Fibroblast of upper back skin (primary cell): ENCODE data around the gene TNFRSF11A.

Experiments used
- DNase-seq: peaks from one replicate; pipeline ENCODE4 v3.0.0-alpha.2; 2013

Gene TNFRSF11A

DNA sequence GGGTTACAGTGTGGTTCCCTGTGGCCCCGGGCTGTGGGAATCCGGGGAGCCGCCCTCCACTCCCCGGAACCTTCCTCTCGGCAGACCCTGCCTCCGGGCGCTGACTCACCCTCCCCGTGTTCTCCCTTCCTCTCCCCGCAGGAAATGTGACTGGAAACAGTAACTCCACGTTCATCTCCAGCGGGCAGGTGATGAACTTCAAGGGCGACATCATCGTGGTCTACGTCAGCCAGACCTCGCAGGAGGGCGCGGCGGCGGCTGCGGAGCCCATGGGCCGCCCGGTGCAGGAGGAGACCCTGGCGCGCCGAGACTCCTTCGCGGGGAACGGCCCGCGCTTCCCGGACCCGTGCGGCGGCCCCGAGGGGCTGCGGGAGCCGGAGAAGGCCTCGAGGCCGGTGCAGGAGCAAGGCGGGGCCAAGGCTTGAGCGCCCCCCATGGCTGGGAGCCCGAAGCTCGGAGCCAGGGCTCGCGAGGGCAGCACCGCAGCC is 59.5 kb downstream of the TNFRSF11A start:
- no peak for DNase-seq

- DNase-seq: no peak
Measured at GRCh38 chr18:62386091-62386490, 61.0 kb downstream of the TNFRSF11A start.

DNA sequence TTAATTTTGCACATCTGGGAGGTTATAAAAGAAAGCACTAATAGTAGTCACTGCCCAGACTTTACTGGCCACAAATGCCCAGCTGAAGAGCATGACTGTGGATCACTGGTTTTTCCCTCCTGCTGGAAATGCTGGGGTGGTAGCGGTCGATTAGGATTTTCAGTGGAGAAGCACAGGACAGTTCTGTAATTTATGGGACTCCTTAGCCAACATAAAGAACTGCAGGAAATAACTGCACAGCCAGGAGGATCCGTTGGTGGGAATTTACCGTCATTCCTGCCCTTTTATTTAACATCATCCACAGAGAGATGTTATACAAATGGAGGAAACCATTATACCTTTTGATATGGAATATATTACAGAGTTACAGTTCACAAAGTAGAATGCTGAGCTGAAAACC is 61.5 kb downstream of the TNFRSF11A start:
- no peak for DNase-seq

DNA sequence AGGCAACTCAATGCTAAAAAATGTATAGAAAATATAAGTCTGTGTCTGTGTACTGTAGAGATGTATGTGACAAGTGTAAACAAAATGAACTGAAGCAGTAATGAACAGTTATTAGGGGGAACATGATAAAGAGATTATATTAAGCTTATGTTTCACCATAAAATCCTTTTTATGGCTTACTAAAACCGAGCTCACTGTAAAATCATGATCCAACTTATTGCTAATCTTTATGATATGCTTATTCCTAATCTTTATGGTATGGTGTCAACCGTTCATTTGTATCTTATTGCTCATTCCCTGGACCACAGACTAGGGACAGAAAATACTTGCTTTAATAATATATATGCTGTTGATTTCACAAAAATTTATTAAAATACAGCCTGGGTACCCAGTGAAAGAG is 62.1 kb downstream of the TNFRSF11A start:
- DNase-seq: no peak

DNA sequence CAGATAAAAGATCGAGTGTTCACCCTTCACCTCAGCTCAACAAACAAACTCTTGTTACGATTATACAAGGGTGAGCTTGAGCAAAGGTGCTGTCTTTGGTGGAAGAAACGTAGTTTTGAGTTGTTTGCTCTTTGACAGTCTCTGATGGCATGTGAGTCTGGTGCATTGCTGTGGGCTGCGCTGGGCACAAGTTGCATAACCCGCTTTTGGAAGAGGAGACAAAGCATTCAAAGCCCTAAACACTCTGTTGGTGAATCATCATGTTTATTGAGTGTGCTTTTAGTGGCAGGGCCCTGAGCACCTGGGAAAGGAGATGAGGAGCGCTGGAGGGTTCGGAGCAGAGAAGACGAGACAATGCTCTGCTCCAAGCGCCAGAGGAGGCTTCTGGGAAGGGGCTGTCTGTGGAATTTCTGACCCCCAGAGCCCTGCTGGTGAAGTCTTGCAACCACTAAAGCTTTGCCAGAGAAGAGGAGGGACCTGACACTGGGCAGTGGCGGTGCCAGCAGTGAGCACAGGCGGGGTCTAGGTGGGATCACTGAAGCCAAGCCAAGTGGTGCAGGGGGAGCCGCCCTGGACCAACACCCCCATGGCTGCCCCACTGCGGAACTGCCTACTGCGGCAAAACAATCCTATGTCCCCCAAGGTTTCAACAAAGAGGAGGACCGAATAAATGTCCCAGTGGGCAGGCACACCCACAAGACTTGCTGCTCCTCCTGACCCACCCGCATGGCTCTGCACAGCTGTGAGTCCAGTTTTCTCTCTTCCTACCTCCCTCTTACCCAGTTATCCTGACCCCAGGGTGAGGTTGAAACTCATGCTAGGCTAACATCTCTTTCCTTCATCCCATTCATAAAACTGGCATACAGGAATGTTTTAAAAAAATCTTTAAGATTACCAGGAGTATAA is 64.0 kb downstream of the TNFRSF11A start:
- no peak for DNase-seq

GRCh38 chr18:62389761-62390481 is 64.8 kb downstream of the TNFRSF11A start:
- no peak for DNase-seq

DNA sequence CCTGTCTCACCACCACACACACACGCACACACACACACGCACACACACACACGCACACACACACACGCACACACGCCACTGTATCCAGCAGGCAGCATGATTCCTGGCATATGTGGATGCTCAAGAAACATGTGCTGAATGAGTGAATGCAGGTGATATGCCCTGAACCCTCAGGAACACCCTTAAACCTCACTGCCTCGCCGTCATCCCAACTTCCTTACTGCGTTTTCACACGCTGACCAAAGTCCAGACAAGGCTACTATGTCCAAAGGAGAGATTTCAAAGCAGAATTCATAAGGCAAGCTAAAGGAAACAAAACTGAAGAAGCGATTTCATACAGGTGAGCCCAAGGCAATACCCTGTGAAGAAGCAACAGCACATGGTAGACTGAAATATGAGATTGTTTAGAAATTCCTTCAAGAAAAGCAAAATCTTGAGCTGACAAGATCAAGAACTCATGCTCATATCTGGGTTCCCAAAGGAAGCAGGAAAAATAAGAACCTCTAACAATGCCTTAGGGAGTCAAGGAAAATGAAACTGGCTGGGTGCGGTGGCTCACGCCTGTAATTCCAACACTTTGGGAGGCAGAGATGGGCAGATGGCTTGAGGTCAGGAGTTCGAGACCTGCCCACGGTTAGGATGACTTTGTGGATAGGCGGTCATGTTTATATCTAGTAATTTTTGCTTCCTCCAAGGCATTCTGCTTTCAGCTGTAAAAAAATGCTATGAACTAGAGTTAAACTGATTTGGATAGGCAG is 69.1 kb downstream of the TNFRSF11A start:
- DNase-seq: no peak

DNA sequence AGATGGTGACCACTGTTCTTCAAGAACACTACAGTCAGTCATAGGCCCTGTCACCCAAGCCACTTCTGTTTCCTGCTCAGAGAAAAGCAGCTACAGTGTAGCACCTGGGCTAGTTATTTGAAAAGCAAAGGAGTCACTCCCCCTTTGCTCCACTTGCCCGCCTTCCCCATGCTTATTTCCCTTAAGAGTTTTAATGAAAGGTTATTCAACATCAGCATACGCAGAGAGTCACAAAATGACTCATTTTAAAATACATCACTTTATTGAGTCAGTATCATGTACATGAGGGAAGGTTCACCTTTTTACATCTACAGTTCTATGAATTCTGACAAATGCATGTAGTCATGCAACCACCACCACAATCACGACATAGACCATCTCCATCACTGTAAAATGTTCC is 71.3 kb downstream of the TNFRSF11A start:
- DNase-seq: no peak

GRCh38 chr18:62396967-62397366 is 71.9 kb downstream of the TNFRSF11A start:
- no peak for DNase-seq

- no peak for DNase-seq
Measured at GRCh38 chr18:62398291-62398690, 73.2 kb downstream of the TNFRSF11A start.

- no peak for DNase-seq
Measured at GRCh38 chr18:62399276-62399675, 74.2 kb downstream of the TNFRSF11A start.

DNA sequence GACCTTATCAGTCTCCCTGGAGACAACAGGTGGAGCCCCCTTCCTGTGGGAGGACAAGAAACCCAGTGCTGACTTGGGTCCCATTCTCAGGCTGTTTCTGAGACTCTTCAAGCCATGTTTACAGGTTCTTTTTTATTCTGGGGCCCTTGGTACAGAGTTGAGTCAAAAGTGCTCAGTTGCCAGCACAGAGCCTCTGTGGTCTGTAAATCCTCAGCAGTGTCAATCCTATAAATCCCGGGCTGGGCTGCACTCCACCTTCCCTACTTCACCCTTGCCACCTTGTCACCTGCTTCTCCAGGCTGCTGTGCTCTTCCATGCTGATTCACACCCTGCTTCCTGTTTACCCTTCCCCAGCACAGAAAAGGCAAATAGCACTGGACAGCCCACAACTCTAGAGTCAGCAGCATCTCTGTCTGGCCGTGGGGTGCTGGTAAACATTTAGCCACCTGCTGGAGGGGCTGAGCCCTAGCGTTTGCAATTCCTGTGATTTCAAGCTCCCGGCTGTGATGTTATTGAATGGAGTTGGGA is 74.7 kb downstream of the TNFRSF11A start:
- no peak for DNase-seq

GRCh38 chr18:62400916-62401315 is 75.8 kb downstream of the TNFRSF11A start:
- no peak for DNase-seq

GRCh38 chr18:62402342-62402948 is 77.3 kb downstream of the TNFRSF11A start:
- DNase-seq: no peak

DNA sequence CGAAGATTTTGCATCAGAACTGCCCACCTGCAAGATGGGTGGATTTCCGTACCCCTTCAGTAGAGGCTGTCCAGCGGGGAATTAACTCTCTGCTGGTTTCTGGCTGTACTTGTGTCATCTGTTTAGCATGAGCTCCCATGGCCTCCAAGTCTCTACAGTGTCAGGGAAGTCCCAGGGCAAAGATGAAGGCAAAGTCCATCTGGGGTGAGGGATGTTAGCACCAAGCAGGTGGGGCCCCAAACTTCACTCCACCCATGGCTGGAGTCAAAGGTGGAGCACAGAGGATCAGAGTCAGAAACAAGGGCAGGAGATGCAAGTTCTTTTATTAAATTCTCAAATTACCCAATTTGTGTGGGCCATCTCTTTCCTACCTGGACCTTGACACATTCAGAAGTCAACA is 78.0 kb downstream of the TNFRSF11A start:
- DNase-seq: no peak

DNA sequence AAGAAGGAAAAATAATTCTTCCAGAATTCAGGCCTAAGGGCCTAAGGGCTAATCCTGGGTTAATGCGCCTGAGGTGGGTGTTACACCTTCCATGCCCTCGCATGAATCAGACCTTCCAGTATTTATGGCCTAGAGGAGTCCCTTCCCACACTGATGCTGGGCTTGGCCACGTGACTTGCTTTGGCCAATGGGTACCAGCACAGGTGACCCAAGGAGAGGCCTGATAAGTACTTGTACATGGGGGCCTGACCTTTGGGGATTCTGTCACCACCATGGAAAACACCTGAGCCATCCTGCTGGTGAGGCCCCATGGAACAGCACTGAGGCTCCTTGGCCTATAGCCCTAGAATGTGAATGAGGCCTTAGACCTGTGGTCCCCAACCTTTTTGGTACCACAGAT is 79.8 kb downstream of the TNFRSF11A start:
- no peak for DNase-seq

GRCh38 chr18:62407660-62408059 is 82.5 kb downstream of the TNFRSF11A start:
- no peak for DNase-seq

DNA sequence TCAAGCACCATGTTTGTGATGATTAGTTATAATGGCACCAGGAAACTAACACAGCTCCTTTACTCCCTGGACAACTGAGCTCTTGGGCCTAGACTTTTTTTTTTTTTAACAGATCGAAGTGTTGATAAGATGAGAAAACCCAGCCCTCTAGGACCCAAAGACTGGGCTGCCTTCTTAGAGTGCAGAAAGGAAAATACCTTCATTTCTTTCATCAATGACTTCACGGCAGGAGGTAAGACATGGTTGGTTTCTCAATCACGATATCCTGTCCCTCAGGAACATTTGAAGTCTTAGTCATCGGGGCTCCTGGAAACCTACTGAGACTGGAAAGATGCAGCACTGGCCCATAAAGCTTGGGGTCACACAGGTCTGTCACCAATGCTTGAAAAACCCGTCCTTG is 84.7 kb downstream of the TNFRSF11A start:
- DNase-seq: no peak

DNA sequence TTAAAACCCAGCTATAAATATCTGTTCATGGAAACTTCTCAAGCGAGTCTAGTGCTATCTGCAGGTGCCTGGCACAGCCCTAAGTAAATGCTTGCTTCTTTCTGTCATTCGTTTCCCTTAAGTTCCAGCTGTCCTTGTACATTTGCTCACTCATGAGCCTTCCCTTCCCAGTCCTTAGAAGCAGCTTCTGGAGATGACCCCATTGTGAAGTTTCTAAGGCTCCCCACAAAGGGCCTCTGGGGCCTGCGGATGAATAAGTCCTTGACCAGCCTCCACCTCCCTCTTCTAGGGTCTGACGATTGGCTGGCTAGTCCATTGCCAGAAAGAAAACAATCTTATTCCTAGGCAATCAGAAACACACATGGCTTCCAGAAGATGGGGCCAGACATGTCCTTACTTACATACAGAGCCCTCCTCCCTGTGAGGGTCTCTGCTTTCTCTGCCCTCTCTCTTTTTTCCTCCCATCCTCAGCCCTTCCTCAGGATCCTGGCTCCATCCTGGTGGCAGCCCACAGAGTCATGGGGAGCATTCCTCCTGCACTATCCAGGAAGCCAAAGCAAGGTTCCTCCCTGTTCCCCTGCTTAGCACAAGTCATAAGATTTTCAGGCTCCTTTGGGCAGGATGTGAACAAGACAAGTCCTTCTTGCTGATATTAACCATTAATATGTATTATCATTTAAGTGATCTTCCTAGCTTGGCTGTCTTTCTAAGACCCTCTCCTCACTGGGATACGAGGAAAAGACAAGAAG is 87.3 kb downstream of the TNFRSF11A start:
- no peak for DNase-seq

- no peak for DNase-seq
Measured at GRCh38 chr18:62413206-62413605, 88.1 kb downstream of the TNFRSF11A start.

- no peak for DNase-seq
Measured at GRCh38 chr18:62418258-62418657, 93.1 kb downstream of the TNFRSF11A start.

DNA sequence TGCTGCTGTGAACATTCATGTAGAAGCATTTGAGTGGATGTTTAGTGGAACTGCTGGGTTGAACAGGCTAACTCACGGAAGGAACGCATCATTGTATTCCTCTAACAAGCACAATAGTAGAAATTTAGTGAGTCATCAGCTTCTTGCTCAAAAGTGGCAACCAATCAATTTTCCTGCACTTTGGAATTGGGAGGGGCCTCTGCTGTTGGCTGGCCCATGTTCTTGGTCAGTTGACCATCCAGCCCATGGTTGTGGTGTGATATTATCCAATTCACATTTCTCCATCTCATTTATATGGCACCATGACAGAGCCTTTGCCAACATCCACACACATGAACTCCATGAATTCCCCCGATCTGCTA is 95.0 kb downstream of the TNFRSF11A start:
- DNase-seq: peak; percentile 54
